RPMI7951 (cell line): ENCODE results near the gene GOLGA7B. TPM values are rescaled to one million over a fixed set of nuclear protein-coding genes. Genes with fewer than 3 reads are reported as not detected.

Experiments
- DNase-seq: peaks from one replicate; pipeline ENCODE4 v3.0.0-alpha.2; 2012; ENCODE audit warnings: low read depth
- total RNA-seq: library from RNA; depleted of rRNA; stranded (reverse); fragments of >200 nt; shearing (Covaris generic); gene quantifications from 2 replicates; pipeline ENCODE4 v1.2.3, GENCODE V29; 2014

Gene GOLGA7B
- total RNA-seq, 1 experiment from 2014 or later, result 3.1 TPM

- DNase-seq, result no peak
These were observed 45.4 kb downstream of the GOLGA7B start for GRCh38 chr10:97895084-97895483.

- no peak for DNase-seq
These were observed 46.3 kb downstream of the GOLGA7B start for GRCh38 chr10:97895915-97896314.

GRCh38 chr10:97896756-97897358, 47.2 kb downstream of the GOLGA7B start:
- no peak for DNase-seq

DNA sequence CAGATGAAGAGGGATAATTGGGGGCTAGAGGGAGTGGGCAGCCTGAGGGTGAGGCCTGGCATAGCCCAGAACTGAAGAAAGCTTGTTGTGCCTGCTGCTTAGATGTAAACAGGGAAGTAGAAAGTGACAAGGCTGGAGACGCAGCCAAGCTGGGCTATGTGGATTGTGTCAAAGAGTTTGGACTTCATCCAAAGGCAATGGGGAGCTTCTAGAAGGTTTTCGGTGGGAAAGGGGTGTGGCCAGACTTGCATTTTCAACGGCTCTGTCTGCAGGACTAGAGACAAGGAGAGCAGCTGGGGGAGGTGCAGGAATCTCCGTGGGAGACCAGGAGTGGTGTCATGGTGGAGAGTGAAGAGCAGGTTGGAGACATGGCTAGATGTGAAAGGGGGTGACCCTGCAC, 48.8 kb downstream of the GOLGA7B start:
- DNase-seq, result peak; percentile 20

- DNase-seq, result no peak
These were observed 51.7 kb downstream of the GOLGA7B start for GRCh38 chr10:97901381-97901780.

DNA sequence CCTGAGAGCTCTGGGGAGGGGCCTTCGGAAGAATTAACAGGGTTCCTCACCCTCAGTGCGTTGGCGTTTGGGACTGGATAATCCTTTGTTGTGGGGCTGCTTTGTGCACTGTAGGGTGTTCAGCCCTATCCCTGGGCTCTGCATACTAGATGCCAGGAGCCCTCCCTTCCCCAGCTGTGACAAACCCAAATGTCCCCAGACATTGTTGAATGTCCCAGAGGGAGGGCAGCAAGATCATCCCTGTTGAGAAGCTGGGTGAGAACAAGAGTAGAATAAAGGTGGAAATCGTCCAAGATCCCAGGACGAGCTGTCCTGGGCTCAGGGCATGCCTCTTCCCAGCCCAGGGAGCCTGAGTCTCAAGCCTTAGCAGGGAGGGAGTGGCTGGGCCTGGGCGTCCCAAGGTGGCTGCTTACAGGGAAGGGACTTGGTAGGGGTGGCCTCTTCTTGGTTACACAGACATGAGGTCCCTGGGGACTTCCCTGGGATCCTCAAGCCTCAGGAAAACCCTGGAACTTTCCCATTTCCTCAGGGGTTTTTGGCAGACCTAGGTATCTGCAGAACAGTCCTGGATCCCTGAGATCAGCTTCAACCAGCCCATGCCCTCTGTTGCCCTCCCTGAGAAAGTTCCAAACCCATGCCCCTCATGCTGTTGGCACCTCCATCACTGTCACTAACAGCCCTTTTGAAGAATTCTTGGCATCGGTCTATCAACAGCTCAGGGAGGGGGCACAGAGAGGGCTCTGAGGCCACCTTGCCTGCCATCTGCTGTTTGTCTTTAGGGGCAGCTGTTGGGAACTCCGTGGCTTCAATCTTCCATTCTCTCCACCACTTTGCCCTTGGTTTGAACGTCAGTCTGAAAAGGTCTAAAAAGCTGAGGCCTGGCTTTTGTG, 53.7 kb downstream of the GOLGA7B start:
- DNase-seq, result no peak

- no peak for DNase-seq
These were observed 54.4 kb downstream of the GOLGA7B start for GRCh38 chr10:97904018-97904381.

DNA sequence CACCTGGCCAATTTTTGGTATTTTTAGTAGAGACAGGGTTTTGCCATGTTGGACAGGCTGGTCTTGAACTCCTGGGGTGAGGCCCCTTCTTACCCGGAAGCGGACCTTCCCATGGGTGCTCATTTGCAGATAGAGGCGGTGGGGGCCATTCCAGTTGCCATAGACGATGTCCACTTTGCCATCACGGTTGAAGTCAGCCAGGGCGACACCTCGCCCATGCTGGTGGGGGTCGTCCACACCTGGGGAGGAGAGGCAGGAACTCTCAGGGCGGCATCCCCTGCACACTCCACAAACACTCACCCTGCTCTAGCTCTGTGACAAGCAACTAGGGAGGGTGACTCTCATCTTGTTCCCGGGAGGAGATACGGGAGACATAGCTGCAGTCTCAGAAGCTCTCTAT, 54.9 kb downstream of the GOLGA7B start:
- DNase-seq, result no peak

DNA sequence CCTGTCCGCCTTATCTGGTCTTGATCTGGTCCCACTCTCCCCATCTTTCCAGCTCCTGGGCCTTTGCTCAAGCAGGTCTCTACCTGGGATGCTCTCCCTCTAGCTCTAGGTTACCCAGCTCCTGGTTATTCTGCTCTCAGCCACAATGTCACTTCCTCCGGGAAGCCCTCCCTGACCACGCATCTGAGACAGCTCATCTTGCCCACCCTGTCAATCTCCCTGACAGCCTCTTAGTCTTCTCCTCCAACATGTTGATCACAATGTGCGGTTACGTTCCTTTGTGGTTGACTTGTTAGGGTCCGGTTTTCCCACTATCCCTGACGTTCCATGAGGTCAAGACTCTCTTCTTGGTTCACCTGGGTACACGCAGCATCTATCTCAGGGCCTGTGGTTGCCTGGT, 55.6 kb downstream of the GOLGA7B start:
- DNase-seq, result no peak

DNA sequence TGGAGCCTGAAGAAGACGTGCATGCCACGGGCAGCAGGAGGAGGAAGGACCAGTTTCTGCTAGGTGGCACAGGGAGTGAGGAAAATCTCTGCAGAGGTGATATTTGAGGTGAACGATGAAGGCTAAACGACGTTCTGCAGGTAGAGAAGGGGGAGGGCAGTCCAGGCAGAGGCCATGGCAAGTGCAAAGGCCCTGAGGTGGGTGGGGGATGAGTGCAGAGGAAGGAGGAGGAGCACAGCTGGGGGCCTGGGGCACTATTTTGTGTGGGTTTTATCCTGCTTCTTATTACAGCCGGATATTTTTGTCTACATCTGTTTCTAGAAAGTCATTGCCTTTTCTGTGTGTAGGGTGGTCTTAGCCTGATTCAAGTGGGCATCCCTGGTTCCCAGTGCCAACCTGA, 57.6 kb downstream of the GOLGA7B start:
- no peak for DNase-seq

GRCh38 chr10:97907830-97908229, 58.2 kb downstream of the GOLGA7B start:
- DNase-seq, result no peak

GRCh38 chr10:97910661-97911060, 61.0 kb downstream of the GOLGA7B start:
- DNase-seq, result no peak

GRCh38 chr10:97911217-97911616, 61.6 kb downstream of the GOLGA7B start:
- DNase-seq, result no peak

GRCh38 chr10:97913193-97913592, 63.5 kb downstream of the GOLGA7B start:
- no peak for DNase-seq

- DNase-seq, result no peak
These were observed 64.0 kb downstream of the GOLGA7B start for GRCh38 chr10:97913614-97914013.

DNA sequence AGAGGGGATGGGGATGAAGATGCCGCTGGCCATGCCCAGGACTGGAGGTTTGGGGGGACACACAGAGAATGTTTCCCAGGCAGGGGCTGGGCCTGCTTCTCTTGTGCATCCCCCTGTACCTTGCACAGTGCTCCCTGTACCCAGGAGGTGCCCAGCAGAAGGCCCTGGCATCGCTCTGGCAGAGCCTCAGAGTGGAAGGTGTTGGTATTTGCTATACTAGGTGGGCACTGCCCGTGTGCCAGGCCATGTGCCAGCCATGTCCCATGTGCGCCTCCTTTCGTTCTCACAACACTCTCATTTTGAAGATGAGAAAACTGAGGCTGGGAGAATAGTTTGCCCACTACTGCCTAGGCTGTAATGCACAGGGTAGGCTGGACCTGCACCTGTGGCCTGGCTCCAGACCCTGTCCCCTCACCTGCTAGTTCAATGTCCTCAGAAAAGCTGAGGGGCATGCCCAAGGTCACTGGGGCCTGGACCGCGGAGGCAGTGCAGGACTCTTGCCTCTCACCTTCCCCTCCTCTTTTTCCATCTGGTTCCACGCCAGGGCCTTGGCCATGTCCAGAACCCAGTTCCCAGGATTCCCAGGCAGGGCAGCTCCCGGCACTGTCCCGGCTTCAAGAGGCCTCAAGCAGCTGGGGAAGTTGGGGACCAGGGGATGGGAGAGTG, 64.7 kb downstream of the GOLGA7B start:
- DNase-seq, result no peak

DNA sequence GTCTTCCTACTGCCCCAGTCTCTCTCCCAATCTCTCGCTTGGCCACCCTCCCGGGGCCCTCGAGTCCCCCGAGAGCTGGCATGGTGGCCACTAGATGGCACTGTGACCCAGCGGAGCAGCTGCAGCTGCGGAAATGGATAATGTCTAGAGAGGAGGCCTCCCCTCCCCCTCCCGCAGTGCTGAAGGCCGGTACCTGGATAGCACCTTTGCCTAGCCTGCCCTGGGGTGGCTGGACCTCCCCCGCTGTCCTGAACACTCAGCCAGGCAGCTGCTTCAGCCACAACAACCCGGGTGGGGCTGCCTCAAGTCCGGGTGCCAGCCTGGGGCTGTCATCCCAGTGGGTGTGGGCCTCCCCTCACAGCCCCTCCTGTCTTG, 65.2 kb downstream of the GOLGA7B start:
- DNase-seq, result peak; percentile 51

DNA sequence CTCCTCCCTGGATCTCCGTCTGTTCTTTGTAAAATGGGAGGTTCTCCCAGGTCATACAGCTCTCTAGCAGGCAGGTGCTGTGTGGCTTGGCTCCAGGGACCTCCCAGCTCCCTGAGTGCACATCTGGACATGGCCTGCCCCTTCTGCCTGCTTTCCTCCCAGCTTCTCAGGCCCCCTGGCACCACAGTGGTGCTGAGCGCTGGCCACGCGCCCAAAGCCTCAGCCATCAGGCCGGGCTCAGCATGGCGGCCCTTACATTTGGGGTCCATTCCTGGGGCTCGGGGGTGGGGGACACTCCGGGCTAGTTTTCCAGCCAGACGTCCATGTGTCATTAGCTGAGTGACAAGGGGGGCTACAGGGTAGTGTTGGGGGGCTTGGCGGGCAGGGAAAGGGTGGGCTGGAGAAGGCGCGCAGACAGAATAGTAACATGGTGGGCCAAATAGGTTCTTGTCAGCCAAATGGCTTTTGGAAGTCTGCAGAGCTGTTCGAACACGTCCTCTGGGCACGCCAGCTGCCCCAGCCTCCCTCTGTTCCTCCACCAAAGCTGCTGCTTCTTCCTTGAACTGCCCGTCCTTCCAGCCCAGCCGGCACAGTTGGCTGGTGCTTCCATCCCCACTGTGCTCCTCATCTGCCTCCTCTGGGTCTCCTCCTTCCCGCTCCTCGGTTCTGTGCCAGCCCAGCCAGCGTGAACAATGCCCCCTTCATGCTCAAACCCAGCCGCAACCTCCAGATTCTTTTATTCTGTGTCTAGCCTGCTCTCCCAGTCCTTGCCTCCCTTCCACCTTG, 65.9 kb downstream of the GOLGA7B start:
- DNase-seq, result no peak

DNA sequence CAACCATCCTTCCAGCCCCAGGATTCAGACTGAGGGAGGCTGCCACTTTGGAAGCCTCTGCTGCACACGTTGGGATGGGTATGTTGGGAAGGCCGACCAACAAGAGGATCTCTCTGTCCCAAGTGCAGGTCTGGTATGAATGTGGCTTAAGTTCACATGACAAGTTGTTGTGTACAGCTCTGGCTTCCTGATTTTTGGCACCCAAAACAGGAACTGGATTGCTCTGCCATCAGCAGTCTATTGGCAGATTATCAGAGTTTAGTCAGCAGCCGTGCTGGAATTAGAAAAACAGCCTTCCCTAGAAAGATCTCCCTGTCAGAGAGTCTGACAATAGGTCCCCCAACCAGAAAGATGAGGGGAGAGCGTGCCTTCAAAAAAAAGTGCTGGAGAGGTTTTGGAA, 66.9 kb downstream of the GOLGA7B start:
- no peak for DNase-seq

- DNase-seq, result no peak
These were observed 69.4 kb downstream of the GOLGA7B start for GRCh38 chr10:97919012-97919411.

GRCh38 chr10:97920865-97921264, 71.2 kb downstream of the GOLGA7B start:
- no peak for DNase-seq
